SU-DHL-6 (cell line): Measurements from ENCODE around the gene PELI3.

Source experiments
- H2AFZ ChIP-seq: fragments of 200-600 bp; sonication (generic); 2 replicates; pipeline ENCODE4 v1.6.1; 2014; ENCODE audit warnings: low read depth, mild to moderate bottlenecking, moderate library complexity, mixed read lengths, antibody characterized with exemption, low read length; ENCODE audit not compliant: severe bottlenecking
- H3F3A ChIP-seq: fragments of 200-600 bp; shearing (Covaris generic); 2 replicates; pipeline ENCODE4 v1.6.0; 2016; ENCODE audit warnings: antibody characterized with exemption, mild to moderate bottlenecking; ENCODE audit not compliant: insufficient read depth
- H3K27ac ChIP-seq: fragments of 200-600 bp; sonication (generic); 2 replicates; pipeline ENCODE4 v1.5.1; 2016; ENCODE audit warnings: low read depth, mild to moderate bottlenecking, low read length, moderate library complexity, mixed read lengths
- H3K27me3 ChIP-seq: fragments of 200-600 bp; sonication (generic), shearing (Covaris generic); 2 replicates; pipeline ENCODE4 v1.6.0; 2014; ENCODE audit warnings: mild to moderate bottlenecking, low read length
- H3K36me3 ChIP-seq: fragments of 200-600 bp; sonication (generic); 2 replicates; pipeline ENCODE4 v1.6.1; 2014; ENCODE audit warnings: mild to moderate bottlenecking, low read length, mixed read lengths
- H3K4me2 ChIP-seq: fragments of 300-600, 200-600 bp; shearing (Covaris generic), sonication (generic); 2 replicates; pipeline ENCODE4 v1.6.0; 2014; ENCODE audit warnings: low read length, low read depth, mild to moderate bottlenecking; ENCODE audit not compliant: poor library complexity, severe bottlenecking
- H3K4me3 ChIP-seq: fragments of 200-600 bp; sonication (generic); 2 replicates; pipeline ENCODE4 v1.5.1; 2014; ENCODE audit warnings: antibody characterized with exemption, low read length, mild to moderate bottlenecking, mixed read lengths; ENCODE audit not compliant: insufficient read depth, poor library complexity, severe bottlenecking
- H3K79me2 ChIP-seq: fragments of 200-600 bp; sonication (generic); 2 replicates; pipeline ENCODE4 v1.6.1; 2014; ENCODE audit warnings: mild to moderate bottlenecking, low read length, moderate library complexity; ENCODE audit not compliant: insufficient read depth
- H3K9ac ChIP-seq: fragments of 200-600 bp; sonication (generic); 2 replicates; pipeline ENCODE4 v1.7.0; 2014; ENCODE audit warnings: mild to moderate bottlenecking, low read length
- H3K9me2 ChIP-seq: fragments of 200-600 bp; sonication (generic); replicated peaks from 2 replicates; pipeline ENCODE4 v1.6.1; 2014; ENCODE audit warnings: low read length; ENCODE audit not compliant: insufficient read depth
- H3K9me3 ChIP-seq: fragments of 200-600 bp; sonication (generic); 2 replicates; pipeline ENCODE4 v1.6.1; 2014; ENCODE audit warnings: low read length, mixed read lengths; ENCODE audit not compliant: insufficient read depth
- H4K20me1 ChIP-seq: fragments of 200-600 bp; sonication (generic); 2 replicates; pipeline ENCODE4 v1.6.1; 2014; ENCODE audit warnings: low read depth, mild to moderate bottlenecking, antibody characterized with exemption, low read length, moderate library complexity, mixed read lengths
- CTCF ChIP-seq: fragments of 200-600 bp; sonication (generic); IDR thresholded peaks from one replicate; pipeline ENCODE4 v1.5.1; 2017; ENCODE audit warnings: antibody characterized with exemption, mild to moderate bottlenecking, low read length, moderate library complexity; ENCODE audit not compliant: insufficient read depth, poor library complexity, severe bottlenecking
- EZH2phosphoT487 ChIP-seq: fragments of 200-600 bp; sonication (generic), shearing (Covaris generic); conservative IDR thresholded peaks from 2 replicates; pipeline ENCODE4 v1.6.1; 2018; ENCODE audit warnings: mild to moderate bottlenecking, antibody characterized with exemption, low read length, moderate library complexity, mixed read lengths

PELI3 gene

GRCh38 chr11:66505276-66505816 is 38.6 kb downstream of the PELI3 start:
- Histone ChIP-seq H2AFZ (no peak overlapping the region), H3F3A (no peaks in the 10 kb centered on the region), H3K9ac (no peak overlapping the region), H3K27ac (no peak overlapping the region), H3K36me3 (0 out of 2 replicates have a peak, but pooled peaks cover 2% of the 10 kb centered on the region), H3K27me3 (no peaks in the 10 kb centered on the region), H3K79me2 (no peaks in the 10 kb centered on the region), H3K9me2 (no peaks in the 10 kb centered on the region), H3K4me3 (no peak overlapping the region), H3K9me3 (no peaks in the 10 kb centered on the region), H4K20me1 (no peaks in the 10 kb centered on the region), H3K4me2 (no peak overlapping the region)
- TF ChIP-seq CTCF (no peak), EZH2phosphoT487 (no peak)

DNA sequence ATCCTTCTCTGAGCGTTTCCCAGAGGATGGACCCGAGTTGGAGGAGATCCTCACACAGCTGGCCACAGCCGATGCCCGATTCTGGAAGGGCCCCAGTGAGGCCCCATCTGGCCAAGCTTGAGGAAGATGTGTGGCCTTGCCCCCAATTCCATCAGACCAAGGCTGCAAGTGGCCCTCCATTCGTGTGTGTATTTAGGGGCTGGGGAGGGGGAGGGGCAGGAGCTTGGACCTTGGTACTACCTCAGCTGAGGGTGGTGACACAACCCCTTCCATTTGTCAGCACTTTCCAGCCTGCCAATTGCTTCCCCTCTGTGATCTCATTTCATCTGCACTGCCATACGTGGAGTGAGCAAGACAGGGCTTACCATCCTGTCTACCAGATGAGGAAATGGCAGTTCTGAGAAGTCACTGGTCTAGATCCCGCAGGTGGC is 42.4 kb downstream of the PELI3 start:
- Histone ChIP-seq H3K36me3 (0 out of 2 replicates have a peak, but pooled peaks cover 2% of the 10 kb centered on the region), H4K20me1 (no peaks in the 10 kb centered on the region), H3K9me3 (no peaks in the 10 kb centered on the region), H3K9ac (no peak overlapping the region), H3K9me2 (no peaks in the 10 kb centered on the region), H3K79me2 (no peaks in the 10 kb centered on the region), H3K4me2 (no peak overlapping the region), H2AFZ (no peak overlapping the region), H3K4me3 (no peak overlapping the region), H3K27me3 (no peaks in the 10 kb centered on the region), H3K27ac (no peak overlapping the region), H3F3A (no peaks in the 10 kb centered on the region)
- TF ChIP-seq CTCF (no peak), EZH2phosphoT487 (no peak)

- Histone ChIP-seq H3F3A (no peaks in the 10 kb centered on the region), H4K20me1 (no peaks in the 10 kb centered on the region), H3K4me3 (peak within 1 kb of the TSS; percentile 53), H3K27me3 (no peaks in the 10 kb centered on the region), H3K9ac (peak within 1 kb of the TSS; percentile 27; the same call in 1 of the 2 replicates), H3K79me2 (no peaks in the 10 kb centered on the region), H3K27ac (no peak within 1 kb of the TSS), H2AFZ (peak within 1 kb of the TSS; percentile 73), H3K36me3 (0 out of 2 replicates have a peak, but pooled peaks cover under 1% of the 10 kb centered on the region), H3K4me2 (peak within 1 kb of the TSS; percentile 61), H3K9me3 (no peaks in the 10 kb centered on the region), H3K9me2 (no peaks in the 10 kb centered on the region)
- TF ChIP-seq EZH2phosphoT487 (no peak), CTCF (no peak)
Observed at GRCh38 chr11:66510271-66510989, 43.7 kb downstream of the PELI3 start, which contains the start of gene BBS1. BBS1 (plus strand) TSS chr11:66510635; CDS start chr11:66510660, 25 bp downstream.
